Lower leg skin (tissue), 3 donors: ENCODE measurements around the gene ANAPC2.

Source experiments
- POLR2A ChIP-seq, 2 donors: fragments of 450-650 bp; IDR thresholded peaks; one replicate each; pipeline ENCODE4 v1.6.1; 2016 to 2017; ENCODE audit warnings: antibody characterized with exemption in 2 of 2, mild to moderate bottlenecking in 1 of 2, moderate library complexity in 1 of 2
- TF ChIP-seq, protein P1 (sequence below), 3 donors: fragments of 450-650 bp; IDR thresholded peaks; one replicate each; pipeline ENCODE4 v1.5.1; 2016; ENCODE audit warnings: antibody characterized with exemption in 3 of 3, mild to moderate bottlenecking in 3 of 3, moderate library complexity in 2 of 3

DNA sequence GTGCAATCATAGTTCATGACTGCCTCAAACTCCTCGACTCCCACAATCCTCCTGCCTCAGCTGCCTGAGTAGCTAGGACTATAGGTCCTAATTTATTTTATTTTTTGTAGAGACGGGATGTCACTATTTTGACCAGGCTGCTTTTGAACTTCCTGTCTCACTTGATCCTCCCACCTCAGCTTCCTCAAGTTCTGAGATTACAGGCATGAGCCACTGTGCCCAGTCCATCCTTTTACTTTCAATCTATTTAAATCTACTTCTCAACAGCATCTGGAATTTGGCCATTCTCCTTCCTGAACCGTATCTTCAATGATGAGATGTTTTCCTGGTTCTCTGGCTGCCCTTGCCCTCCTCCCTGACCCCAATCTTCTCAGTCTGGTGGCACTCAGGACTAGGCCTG, 61.6 kb downstream of the ANAPC2 start:
- TF ChIP-seq, protein P1, sequence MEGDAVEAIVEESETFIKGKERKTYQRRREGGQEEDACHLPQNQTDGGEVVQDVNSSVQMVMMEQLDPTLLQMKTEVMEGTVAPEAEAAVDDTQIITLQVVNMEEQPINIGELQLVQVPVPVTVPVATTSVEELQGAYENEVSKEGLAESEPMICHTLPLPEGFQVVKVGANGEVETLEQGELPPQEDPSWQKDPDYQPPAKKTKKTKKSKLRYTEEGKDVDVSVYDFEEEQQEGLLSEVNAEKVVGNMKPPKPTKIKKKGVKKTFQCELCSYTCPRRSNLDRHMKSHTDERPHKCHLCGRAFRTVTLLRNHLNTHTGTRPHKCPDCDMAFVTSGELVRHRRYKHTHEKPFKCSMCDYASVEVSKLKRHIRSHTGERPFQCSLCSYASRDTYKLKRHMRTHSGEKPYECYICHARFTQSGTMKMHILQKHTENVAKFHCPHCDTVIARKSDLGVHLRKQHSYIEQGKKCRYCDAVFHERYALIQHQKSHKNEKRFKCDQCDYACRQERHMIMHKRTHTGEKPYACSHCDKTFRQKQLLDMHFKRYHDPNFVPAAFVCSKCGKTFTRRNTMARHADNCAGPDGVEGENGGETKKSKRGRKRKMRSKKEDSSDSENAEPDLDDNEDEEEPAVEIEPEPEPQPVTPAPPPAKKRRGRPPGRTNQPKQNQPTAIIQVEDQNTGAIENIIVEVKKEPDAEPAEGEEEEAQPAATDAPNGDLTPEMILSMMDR (IDR thresholded peaks at IDR 0.05) = no peak
- no peak for TF ChIP-seq POLR2A (IDR thresholded peaks at IDR 0.05)
